Activated naive CD4-positive, alpha-beta T cell treated with anti-CD3 and anti-CD28 coated beads for 36 hours (primary cell): ENCODE data around the gene NGEF. TPM values are rescaled to one million over a fixed set of nuclear protein-coding genes. Genes with fewer than 3 reads are reported as not detected.

Experiments
- CTCF ChIA-PET: fragments of 350-600 bp; sonication (Branson Sonifier 250); formaldehyde crosslinking; loops from one replicate; lab custom pipeline; 2021; ENCODE audit warnings: antibody characterized with exemption; lab: Charles Lee
- DNase-seq: peaks from one replicate; pipeline ENCODE4 v3.0.0-alpha.2; 2020
- H3K27ac Mint-ChIP-seq: one replicate; pipeline ENCODE4 v1.8.0; 2021; ENCODE audit warnings: mild to moderate bottlenecking, mixed read lengths
- H3K27me3 Mint-ChIP-seq: one replicate; pipeline ENCODE4 v1.8.0; 2021; ENCODE audit warnings: low read depth, mixed read lengths
- H3K36me3 Mint-ChIP-seq: one replicate; pipeline ENCODE4 v1.8.0; 2021; ENCODE audit warnings: low read depth, mixed read lengths
- H3K4me1 Mint-ChIP-seq: one replicate; pipeline ENCODE4 v1.8.0; 2021; ENCODE audit warnings: low read depth, mixed read lengths
- H3K4me3 Mint-ChIP-seq: one replicate; pipeline ENCODE4 v1.8.0; 2021; ENCODE audit warnings: mild to moderate bottlenecking, moderate library complexity, mixed read lengths
- H3K9me3 Mint-ChIP-seq: one replicate; pipeline ENCODE4 v1.8.0; 2021; ENCODE audit warnings: mixed read lengths
- intact Hi-C: fragments of 100-400 bp; cut with micrococcal nuclease; formaldehyde crosslinking; loops from one replicate; pipeline ENCODE4 v1.15.1; 2023
- total RNA-seq, 2 experiments: library from RNA; stranded (reverse); gene quantifications; one replicate each; pipeline ENCODE4 v1.2.3, GENCODE V29; 2021

The NGEF gene
- total RNA-seq, 2 experiments from 2014 or later: 0.12 TPM; not detected in 1

- intact Hi-C loops: no loop called here
- Mint-ChIP-seq H3K36me3 (no peaks in the 10 kb centered on the region), H3K9me3 (no peaks in the 10 kb centered on the region), H3K27me3 (no peaks in the 10 kb centered on the region), H3K4me1 (no peaks in the 10 kb centered on the region), H3K4me3 (no peak overlapping the region), H3K27ac (no peak overlapping the region)
- CTCF ChIA-PET: interaction anchor here (0.6 kb wide), 1 partner anchor 20 kb away, joined by 6 read pairs; no protein-coding TSS in a partner anchor
- no peak for DNase-seq
Observed at GRCh38 chr2:233003658-233004555, 9.1 kb downstream of the NGEF start.

- H3K4me3 Mint-ChIP-seq: no peak overlapping the region
- H3K27me3 Mint-ChIP-seq: no peaks in the 10 kb centered on the region
- no peaks in the 10 kb centered on the region for H3K4me1 Mint-ChIP-seq
- CTCF ChIA-PET: no interaction called here
- intact Hi-C loops: no loop called here
- no peak for DNase-seq
- H3K9me3 Mint-ChIP-seq: no peaks in the 10 kb centered on the region
- no peaks in the 10 kb centered on the region for H3K36me3 Mint-ChIP-seq
- no peak overlapping the region for H3K27ac Mint-ChIP-seq
Observed at GRCh38 chr2:233002829-233003657, 10.0 kb downstream of the NGEF start.

GRCh38 chr2:233000886-233001750 is 11.9 kb downstream of the NGEF start:
- intact Hi-C loops: no loop called here
- CTCF ChIA-PET: no interaction called here
- no peaks in the 10 kb centered on the region for H3K4me1 Mint-ChIP-seq

GRCh38 chr2:232999354-232999753 is 13.7 kb downstream of the NGEF start:
- Mint-ChIP-seq H3K27ac (no peak overlapping the region), H3K4me1 (no peaks in the 10 kb centered on the region), H3K27me3 (no peaks in the 10 kb centered on the region), H3K9me3 (no peaks in the 10 kb centered on the region), H3K4me3 (no peak overlapping the region), H3K36me3 (no peaks in the 10 kb centered on the region)
- intact Hi-C loops: no loop called here
- CTCF ChIA-PET: no interaction called here
- DNase-seq: no peak

More at GRCh38 chr2:233000886-233001750, 11.9 kb downstream of the NGEF start:
- Mint-ChIP-seq H3K36me3 (no peaks in the 10 kb centered on the region), H3K27me3 (no peaks in the 10 kb centered on the region), H3K4me3 (no peak overlapping the region), H3K27ac (no peak overlapping the region), H3K9me3 (no peaks in the 10 kb centered on the region)
- no peak for DNase-seq

- intact Hi-C loops: no loop called here
- no peaks in the 10 kb centered on the region for H3K4me1 Mint-ChIP-seq
- H3K4me3 Mint-ChIP-seq: no peak overlapping the region
- no peaks in the 10 kb centered on the region for H3K9me3 Mint-ChIP-seq
- no peak for DNase-seq
- no peaks in the 10 kb centered on the region for H3K27me3 Mint-ChIP-seq
- H3K27ac Mint-ChIP-seq: no peak overlapping the region
- CTCF ChIA-PET: no interaction called here
- H3K36me3 Mint-ChIP-seq: no peaks in the 10 kb centered on the region
Observed at GRCh38 chr2:232998666-232998985, 14.4 kb downstream of the NGEF start.

- CTCF ChIA-PET: interaction anchor here (0.6 kb wide), 1 partner anchor 59 kb away, joined by 3 read pairs; no protein-coding TSS in a partner anchor
Observed at GRCh38 chr2:232997749-232998665, 15.0 kb downstream of the NGEF start.

GRCh38 chr2:232994446-232994845 is 18.6 kb downstream of the NGEF start:
- Mint-ChIP-seq H3K9me3 (no peaks in the 10 kb centered on the region), H3K4me1 (no peaks in the 10 kb centered on the region), H3K27ac (no peak overlapping the region), H3K36me3 (no peaks in the 10 kb centered on the region), H3K4me3 (no peak overlapping the region), H3K27me3 (no peaks in the 10 kb centered on the region)
- intact Hi-C loops: no loop called here
- DNase-seq: no peak
- CTCF ChIA-PET: no interaction called here

More at GRCh38 chr2:232997749-232998665, 15.0 kb downstream of the NGEF start:
- intact Hi-C loops: no loop called here
- no peaks in the 10 kb centered on the region for H3K9me3 Mint-ChIP-seq
- no peaks in the 10 kb centered on the region for H3K4me1 Mint-ChIP-seq
- no peak overlapping the region for H3K4me3 Mint-ChIP-seq
- no peaks in the 10 kb centered on the region for H3K36me3 Mint-ChIP-seq
- H3K27ac Mint-ChIP-seq: no peak overlapping the region
- H3K27me3 Mint-ChIP-seq: no peaks in the 10 kb centered on the region
- no peak for DNase-seq

GRCh38 chr2:232993231-232993821 is 19.7 kb downstream of the NGEF start:
- intact Hi-C loops: no loop called here
- CTCF ChIA-PET: no interaction called here
- H3K36me3 Mint-ChIP-seq: no peaks in the 10 kb centered on the region

GRCh38 chr2:232986155-232986554 is 26.9 kb downstream of the NGEF start:
- CTCF ChIA-PET: interaction anchor here (0.6 kb wide), 1 partner anchor 373 kb away, joined by 3 read pairs; no protein-coding TSS in a partner anchor
- no peaks in the 10 kb centered on the region for H3K4me1 Mint-ChIP-seq
- H3K27ac Mint-ChIP-seq: no peak overlapping the region
- intact Hi-C loops: no loop called here
- H3K9me3 Mint-ChIP-seq: peaks cover 4% of the 10 kb centered on the region
- H3K4me3 Mint-ChIP-seq: no peak overlapping the region
- H3K27me3 Mint-ChIP-seq: no peaks in the 10 kb centered on the region
- DNase-seq: no peak
- no peaks in the 10 kb centered on the region for H3K36me3 Mint-ChIP-seq

More at GRCh38 chr2:232993231-232993821, 19.7 kb downstream of the NGEF start:
- no peak for DNase-seq
- H3K4me1 Mint-ChIP-seq: no peaks in the 10 kb centered on the region
- H3K4me3 Mint-ChIP-seq: no peak overlapping the region
- no peak overlapping the region for H3K27ac Mint-ChIP-seq
- H3K27me3 Mint-ChIP-seq: no peaks in the 10 kb centered on the region
- no peaks in the 10 kb centered on the region for H3K9me3 Mint-ChIP-seq

GRCh38 chr2:232984451-232985207 is 28.4 kb downstream of the NGEF start:
- no peaks in the 10 kb centered on the region for H3K36me3 Mint-ChIP-seq

More at GRCh38 chr2:232984451-232985207, 28.4 kb downstream of the NGEF start:
- no peak overlapping the region for H3K27ac Mint-ChIP-seq
- peaks cover 4% of the 10 kb centered on the region for H3K9me3 Mint-ChIP-seq
- CTCF ChIA-PET: no interaction called here
- intact Hi-C loops: no loop called here
- H3K4me1 Mint-ChIP-seq: no peaks in the 10 kb centered on the region
- no peaks in the 10 kb centered on the region for H3K27me3 Mint-ChIP-seq
- no peak for DNase-seq
- no peak overlapping the region for H3K4me3 Mint-ChIP-seq
